ENCODE results near the gene MATCAP1.
A peak's percentile ranks its signal among the peaks of the same experiment; 100 is the strongest.

The MATCAP1 gene

DNA sequence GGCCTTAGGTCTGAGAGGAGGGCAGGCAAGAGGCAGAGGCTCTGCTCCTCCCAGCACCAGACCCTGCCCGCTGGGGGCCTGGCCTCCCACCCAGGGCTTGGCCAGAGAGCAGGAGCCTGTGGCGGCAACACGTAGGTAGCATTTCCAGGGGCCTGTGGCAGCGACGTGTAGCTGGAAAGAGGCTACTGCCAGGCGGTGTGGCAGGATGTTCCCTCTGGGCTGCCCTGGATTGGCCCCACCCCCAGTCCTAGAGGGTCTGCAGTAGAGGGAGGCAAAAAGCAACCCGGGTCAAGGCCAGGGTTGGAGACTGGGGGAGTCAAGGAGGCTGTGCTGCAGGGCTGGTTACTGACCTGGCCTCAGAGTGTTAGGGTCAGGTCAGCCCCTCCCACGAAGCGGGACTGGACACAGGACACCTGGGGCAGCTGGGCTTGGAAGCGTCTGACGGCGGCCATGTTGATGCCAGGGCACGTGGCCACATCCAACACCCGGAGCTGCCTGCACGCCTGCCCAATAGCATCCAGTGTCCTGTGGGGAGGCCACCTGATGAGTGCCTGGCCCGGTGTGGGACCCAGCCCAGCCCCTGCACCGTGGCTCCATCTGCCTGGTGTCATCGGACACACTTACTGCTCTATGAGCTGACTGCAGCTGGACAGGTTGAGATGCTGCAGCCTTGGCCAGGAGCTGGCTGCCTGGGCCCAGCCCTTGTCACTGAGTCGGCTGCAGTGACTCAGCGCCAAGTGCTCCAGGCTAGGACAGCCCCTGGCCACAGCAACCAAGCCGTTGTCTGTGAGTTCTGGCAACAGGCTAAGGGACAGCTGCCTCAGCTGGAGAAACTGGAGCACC, 23.7 kb upstream of the MATCAP1 start:
- DNase-seq (ENCODE audit: low read depth) = peak; percentile 19

DNA sequence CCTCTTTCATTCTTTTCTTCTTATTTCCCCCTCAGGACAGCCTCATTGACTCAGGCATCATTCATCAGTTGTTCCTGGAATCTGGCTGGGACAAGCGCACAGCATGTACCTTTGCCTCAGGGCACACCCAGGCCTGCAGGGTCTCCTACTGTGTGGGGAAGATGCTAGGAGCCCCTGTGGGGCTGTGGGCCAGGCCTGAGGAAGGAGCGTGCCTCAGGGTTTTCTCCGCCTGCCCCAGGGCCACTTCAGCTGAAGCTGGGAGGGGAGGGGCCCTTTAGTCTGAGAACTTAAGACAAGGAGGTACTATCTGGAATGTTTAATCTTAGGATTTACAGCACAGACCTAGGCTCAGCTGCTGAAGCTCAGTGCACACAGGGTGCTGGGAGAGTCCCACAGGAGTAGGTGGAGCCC, 23.1 kb upstream of the MATCAP1 start:
- DNase-seq (ENCODE audit: low read depth) = no peak

DNA sequence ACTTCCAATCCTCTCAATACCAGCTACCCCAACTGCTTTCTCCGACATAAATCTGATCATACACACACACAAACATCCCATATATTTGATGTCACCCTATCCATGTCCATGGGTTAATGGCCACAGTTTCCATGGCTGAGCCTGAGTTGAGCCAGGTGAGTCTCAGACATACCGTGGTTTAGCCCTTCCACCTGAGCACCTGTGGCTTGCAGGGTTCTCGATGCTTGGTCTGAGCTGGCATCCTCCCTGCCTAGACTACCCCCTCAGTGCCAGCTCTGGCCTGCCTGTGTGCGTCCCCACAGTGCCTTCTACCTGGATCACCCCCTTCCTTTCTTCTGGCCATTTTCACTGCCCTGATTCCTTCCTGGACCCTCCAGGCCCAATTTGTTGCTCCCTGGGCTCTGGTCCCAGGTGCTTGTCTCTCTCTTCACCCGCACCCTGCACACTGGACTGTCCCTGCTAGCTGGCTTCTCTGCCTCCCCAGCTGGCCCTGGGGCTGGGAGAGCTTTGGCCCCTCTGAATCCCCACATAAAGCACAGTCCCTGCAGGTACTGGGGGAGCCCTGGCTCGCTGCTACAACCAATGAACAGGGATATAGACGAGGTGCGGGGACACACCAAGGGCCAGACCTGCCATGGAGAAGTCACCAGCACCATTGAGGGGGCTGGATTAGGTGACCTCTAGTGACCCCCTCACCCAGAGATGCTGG, 22.5 kb upstream of the MATCAP1 start:
- no peak for DNase-seq (ENCODE audit: low read depth)

DNA sequence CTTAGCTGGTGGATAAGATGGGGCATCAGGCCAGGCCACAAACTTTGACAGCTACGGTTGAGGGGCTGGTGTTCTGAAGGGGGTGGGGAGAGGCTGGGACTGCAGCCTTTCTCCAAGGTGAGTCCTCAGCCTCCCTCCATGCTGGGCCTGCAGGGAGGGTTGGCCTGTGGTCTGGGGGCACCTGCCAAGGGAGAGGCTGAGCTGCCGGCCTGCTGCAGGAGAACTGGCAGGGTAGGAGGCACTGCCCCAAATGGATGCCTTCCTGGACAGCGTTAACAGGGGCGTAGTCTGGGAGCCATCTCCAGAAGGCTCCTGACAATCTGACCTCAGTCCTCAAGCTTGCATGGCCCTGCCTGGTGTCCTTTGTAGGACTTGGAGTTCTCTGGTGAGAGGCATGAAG, 20.3 kb upstream of the MATCAP1 start:
- DNase-seq (ENCODE audit: low read depth) = no peak

DNA sequence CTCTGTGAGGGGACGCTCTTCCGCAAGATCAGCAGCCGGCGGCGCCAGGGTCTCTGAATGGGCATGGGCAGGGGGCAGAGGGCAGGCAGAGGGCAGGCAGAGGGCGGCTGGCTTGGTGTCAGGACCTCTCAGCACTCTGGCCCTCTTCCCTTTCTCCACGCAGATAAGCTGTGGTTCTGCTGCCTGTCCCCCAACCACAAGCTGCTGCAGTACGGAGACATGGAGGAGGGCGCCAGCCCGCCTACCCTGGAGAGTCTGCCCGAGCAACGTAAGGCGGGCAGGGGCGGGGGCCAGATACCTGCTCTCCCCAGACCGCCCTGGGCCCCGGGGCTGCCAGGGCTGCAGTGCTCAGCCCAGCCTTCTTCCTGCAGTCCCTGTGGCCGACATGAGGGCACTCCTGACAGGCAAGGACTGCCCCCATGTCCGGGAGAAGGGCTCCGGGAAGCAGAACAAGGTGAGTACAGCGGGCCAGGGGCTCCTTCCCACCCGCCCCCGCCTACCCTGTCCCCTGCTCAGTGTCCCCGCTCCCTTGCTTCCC, 19.3 kb upstream of the MATCAP1 start:
- no peak for DNase-seq (ENCODE audit: low read depth)

DNA sequence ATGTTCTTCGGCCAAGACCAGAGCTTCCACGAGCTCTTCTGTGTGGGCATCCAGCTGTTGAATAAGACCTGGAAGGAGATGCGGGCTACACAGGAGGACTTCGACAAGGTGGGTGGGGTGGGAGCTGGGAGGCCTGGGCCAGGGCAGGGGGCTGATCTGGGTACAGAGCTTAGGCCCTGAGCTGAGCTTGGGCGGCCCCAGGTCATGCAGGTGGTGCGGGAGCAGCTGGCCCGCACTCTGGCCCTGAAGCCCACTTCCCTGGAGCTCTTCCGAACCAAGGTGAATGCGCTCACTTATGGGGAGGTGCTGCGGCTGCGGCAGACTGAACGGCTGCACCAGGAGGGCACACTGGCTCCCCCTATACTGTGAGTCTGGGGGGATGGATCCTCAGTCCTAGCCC, 18.7 kb upstream of the MATCAP1 start:
- no peak for DNase-seq (ENCODE audit: low read depth)

DNA sequence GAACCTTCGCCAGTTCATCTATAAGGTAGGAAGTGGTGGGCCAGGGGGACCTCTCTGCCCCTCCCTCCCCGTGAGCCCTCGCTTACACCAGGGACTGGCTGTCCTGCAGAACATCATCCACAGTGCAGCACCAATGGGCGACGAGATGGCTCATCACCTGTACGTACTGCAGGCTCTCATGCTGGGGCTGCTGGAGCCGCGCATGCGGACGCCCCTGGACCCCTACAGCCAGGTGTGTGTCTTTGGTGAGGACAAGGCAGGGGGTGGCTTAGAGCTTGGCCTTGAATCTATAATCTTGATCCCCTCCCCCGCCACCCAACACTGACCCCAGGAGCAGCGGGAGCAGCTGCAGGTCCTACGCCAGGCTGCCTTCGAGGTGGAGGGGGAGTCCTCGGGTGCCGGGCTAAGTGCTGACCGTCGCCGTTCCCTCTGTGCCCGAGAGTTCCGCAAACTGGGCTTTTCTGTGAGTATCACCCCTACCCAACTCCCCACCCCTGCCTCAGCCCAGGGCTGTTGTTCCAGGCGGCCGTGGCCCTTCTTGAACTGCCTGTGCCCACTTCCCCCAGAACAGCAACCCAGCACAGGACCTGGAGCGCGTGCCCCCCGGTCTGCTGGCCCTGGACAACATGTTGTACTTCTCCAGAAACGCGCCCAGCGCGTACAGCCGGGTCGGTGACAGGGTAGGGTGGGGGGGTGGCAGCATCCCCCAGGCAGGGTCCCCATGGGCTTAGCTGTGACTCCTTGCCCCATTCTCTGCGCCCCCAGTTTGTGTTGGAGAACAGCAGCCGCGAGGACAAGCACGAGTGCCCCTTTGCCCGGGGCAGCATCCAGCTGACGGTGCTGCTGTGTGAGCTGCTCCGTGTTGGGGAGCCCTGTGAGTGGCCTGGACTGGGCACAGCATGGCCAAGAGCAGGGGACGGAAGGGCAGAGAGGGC, 17.9 kb upstream of the MATCAP1 start:
- no peak for DNase-seq (ENCODE audit: low read depth)

DNA sequence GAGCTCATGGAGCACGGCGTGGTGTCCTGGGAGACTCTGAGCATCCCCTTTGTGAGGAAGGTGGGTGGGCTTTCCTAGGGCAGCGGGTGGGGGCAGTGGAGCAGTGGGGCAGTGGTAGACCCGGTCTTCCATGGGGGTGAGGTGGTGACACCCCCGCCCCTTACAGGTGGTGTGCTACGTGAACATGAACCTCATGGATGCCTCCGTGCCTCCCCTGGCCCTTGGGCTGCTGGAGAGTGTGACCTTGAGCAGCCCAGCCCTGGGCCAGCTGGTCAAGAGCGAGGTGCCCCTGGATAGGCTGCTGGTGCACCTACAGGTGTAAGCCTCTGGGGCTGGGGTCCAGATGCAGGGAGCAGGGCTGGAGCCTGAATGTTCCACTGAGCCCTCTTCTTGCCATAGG, 16.7 kb upstream of the MATCAP1 start:
- DNase-seq (ENCODE audit: low read depth) = no peak

DNA sequence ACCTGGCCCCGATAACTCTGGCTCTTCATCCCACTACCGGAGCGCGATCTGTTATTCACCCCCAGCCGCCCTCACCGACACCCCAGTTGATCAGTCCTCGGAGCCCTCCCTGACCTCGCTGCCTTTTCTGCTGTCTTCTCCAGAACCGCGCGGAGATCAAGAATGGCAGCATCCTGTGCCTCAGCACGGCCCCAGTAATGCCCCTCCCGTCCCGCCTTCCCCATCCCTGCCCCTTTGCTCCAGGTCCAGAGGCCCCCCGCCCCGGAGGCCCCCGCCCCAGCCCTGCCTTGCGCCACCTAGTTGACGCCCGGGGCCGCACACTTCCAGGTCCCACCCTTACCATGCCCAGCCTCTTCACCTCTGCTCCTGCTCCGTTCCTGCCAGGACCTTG, 16.0 kb upstream of the MATCAP1 start:
- no peak for DNase-seq (ENCODE audit: low read depth)

DNA sequence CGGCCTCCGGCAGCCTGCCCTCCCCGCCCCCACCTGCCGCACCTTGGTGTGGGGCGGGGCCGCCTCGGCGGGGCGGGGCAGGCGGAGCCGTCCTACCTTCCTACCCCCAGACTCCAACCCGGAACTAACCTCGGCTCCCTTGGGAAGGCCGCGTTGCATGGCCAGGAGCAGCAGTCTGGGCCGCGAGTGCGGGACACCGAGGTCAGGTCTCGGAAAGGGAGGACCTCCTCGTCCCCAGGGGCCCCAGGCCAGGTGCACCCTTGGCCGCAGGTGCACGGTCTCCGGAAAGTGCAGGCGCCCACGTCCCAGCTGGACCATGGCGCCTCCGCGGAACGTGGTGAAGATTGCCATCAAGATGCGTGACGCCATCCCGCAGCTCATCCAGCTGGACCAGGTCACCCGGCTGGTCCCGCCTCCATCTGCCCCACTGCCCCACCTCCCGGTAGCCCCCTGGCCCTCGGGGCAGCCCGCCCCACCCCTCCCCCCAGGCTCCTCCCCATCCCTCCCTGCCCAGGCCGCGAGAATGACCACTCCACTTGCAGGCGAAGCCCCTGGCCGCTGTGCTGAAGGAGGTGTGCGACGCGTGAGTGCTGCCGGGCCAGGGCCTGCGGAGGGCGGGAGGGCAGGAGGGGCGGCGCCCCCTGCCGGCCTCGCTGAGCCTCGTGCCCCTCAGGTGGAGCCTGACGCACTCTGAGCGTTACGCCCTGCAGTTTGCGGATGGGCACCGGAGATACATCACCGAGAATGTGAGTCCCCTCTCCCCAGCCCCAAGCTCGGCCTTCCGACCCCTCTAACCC, 15.4 kb upstream of the MATCAP1 start, which contains the start of gene ELMO3:
TSS of gene ELMO3 (plus strand) at position 121 of the 797 bp plus-strand sequence. CDS start at position 317, 196 bp downstream.
- no peak for DNase-seq (ENCODE audit: low read depth)

DNA sequence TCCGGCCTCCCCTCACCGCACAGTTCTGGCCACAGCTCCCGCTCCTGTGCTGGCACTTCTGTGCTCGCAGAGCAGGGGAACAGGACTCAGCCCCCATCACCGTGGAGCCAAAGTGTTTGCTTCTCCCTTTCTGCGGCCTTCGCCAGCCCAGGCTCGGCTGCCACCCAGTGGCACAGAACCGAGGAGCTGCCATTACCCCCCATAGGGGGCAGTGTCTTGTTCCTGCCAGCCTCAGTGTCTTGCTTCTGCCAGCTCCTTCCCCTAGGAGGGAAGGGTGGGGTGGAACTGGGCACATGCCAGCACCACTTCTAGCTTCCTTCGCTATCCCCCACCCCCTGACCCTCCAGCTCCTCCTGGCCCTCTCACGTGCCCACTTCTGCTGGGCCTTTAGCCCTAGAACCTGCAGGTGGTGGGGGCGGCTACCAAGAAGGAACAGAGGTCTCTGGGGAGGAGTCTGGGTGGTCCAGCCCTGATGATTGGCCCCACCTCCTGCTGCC, 14.5 kb upstream of the MATCAP1 start:
- DNase-seq (ENCODE audit: low read depth) = peak; percentile 21

DNA sequence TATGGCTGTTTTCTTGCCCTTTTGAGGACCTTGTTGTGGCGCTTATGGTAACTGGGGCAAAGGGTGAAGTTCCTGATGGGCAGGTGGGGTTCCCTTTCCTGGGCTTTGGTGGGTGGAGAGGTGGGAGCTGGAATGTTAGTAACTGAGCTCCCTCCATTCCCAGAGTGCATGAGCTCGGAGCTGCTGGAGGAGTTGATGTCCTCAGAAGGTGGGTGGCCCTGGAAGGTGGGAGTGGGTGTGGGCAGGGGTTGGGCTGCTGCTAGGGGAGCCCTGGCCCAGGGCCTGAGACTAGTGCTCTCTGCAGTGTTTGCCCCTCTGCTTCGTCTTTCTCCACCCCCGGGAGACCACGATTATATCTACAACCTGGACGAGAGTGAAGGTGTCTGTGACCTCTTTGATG, 13.9 kb upstream of the MATCAP1 start:
- DNase-seq (ENCODE audit: low read depth) = no peak

DNA sequence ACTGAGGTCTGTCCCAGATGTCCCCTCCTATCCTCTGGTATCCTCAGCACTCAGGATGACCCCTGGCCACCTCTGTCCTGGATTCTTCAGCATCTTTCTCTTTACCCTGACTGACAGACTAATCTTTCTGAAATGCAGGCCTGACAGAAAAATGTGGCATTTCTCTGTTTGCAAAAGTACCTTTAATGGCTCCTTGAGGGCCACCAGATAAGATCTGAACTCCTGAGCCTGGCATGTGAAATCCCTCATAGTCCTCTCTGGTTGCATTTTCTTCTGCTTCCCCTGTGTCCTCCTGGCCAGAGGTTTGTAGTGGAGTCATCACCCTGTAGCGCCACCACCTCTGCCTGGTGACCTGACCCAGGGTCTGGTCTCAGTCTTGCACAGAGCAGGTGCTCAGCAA, 13.1 kb upstream of the MATCAP1 start:
- DNase-seq (ENCODE audit: low read depth) = no peak

DNA sequence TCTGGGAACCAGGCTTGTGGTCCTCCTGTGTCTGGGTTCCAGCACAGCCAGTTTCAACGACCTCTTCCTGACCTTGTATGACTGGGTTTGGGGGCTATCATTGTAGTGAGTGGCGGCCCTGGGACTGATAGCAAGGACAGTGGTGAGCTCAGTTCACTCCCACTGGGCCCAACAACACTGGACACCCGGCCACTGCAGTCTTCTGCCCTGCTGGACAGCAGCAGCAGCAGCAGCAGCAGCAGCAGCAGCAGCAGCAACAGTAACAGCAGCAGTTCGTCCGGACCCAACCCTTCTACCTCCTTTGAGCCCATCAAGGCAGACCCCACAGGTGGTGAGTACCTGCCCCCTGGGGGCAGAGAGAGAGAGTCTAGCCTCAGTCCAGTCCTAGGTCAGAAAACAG, 11.9 kb upstream of the MATCAP1 start:
- DNase-seq (ENCODE audit: low read depth) = no peak

DNA sequence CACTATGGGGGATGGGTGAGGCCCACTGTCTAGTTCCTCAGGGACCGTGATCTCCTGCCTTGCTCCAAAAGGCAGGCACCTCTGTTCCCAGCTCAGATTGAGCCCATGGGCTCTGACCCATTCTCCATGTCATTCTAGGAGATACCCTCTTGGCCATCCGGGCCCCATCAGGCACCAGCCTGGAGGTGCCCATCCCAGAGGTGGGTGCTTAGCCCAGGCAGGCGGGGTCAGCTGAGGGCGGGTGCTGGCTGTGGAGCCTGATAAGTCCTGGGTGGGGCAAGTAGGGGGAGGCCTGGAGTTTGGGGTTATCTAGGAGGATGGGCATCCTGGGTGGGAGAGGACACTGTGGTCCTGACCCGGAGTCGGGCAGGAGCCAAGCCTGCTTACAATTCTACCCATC, 10.5 kb upstream of the MATCAP1 start:
- no peak for DNase-seq (ENCODE audit: low read depth)

DNA sequence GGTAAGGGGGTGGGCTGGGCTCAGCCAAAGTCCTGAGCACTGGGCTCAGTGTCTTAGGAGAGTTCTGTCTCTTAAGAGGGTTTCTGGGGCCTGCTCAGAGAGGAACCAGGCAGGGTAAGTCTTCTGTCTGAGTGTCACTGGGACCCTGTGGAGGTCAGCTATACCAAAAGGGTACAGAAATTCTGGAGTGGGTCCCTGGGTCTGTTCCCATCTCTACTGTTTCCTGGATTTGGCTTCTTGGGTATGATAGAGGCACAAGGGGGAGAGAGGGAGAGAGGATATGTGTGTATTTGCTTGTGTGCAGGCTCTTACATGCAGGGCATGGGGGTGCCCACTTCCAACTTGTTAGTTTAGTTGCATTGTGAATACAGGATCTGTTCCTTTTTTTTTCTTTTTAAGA, 9.8 kb upstream of the MATCAP1 start:
- no peak for DNase-seq (ENCODE audit: low read depth)

DNA sequence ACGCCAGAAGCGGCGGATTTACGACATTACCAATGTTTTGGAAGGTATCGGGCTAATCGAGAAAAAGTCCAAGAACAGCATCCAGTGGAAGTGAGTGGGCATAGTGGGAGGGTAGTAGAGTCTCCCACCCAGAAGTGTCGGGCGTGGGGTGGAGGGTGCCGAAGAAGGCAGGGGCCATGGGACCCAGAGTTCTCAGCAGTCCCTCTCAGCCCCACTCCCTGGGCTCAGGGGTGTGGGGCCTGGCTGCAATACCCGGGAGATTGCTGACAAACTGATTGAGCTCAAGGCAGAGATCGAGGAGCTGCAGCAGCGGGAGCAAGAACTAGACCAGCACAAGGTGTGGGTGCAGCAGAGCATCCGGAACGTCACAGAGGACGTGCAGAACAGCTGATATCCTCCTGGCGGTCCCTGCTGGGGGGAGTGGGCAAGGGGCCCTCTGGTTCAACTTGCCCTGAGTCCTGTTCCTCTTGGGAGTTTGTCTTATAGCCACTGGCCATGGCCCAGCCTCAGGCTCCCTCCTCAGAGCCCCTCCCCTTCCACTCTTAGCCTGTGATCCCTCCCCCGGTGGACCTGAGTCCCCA, 9.1 kb upstream of the MATCAP1 start:
- no peak for DNase-seq (ENCODE audit: low read depth)

DNA sequence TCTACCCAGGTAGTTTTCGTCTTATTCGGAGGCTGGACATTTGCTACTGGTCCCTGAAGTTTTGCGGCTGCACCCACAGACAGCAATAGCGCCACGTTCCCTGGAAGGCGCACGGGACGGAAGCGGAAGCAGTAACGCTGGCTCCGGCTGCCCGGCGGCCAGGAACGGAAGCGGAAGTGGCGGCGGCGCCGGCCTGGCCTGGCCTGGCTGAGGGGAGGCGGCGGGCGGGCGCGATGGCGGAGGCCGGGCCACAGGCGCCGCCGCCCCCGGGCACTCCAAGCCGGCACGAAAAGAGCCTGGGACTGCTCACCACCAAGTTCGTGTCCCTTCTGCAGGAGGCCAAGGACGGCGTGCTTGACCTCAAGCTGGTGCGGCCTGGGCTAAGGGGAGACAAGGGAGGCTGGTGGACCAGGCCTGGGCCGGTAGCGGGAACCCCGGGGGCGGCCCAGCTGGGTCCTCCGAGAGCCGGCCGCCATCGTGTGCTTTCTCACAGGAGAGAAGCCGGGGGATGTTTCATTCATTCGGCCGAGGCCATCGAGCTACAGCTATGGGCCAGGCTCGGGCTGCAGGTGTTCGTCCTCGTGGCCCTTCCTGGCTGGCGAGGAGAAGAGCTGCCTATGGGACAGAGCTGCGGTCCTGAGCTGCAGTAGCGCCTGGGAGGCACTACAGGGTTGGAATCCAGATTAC, 8.4 kb upstream of the MATCAP1 start, which contains the start of gene E2F4:
TSS of gene E2F4 (plus strand) at position 161 of the 687 bp plus-strand sequence. CDS start at position 234, 73 bp downstream.
- peak; percentile 94 for DNase-seq (ENCODE audit: low read depth)

DNA sequence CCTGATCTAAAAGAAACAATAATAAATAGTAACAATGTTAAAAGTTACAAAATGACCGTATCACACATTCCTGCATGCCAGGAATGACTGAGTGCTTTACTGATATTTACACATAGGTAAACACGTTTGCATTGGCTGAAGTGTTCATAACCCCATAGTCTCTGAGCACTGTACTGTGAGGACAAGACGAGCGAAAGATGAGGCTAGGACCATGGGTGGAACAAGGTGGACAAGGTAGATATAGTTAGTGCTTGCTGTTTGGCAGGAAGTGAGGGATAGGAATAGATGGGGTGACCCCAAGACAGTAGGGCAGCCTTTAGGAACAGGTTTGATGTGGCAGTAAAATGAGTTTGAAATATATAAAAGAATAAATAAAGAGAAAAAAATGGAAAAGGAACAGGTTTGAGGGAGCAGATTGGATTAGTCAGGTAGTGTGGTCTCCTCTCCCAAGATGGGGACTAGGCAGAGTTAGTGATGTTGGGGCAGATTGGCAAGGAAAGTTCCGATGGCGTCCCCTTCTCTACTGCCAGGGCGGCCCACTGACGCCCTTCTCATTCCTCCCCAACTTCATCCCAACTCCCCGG, 7.7 kb upstream of the MATCAP1 start:
- DNase-seq (ENCODE audit: low read depth) = no peak
